GM12878 (cell line): ENCODE measurements around the gene CAP2. TPM values are rescaled to one million over a fixed set of nuclear protein-coding genes. Genes with fewer than 3 reads are reported as not detected.

Experiments used
- ATAC-seq: fragments of 200-7000 bp; cut with Tn5 transposase; 3 replicates; pipeline ENCODE4 v1.9.1; 2020; ENCODE audit warnings: mild to moderate bottlenecking, moderate library complexity
- BruUV-seq: library from RNA; stranded (reverse); fragments of 400-500 nt; replicated peaks from 2 replicates; lab custom pipeline; 2021; lab: Mats Ljungman, UMichigan
- CTCF ChIA-PET: fragments of 300-600 bp; sonication (Branson Sonifier 250); formaldehyde crosslinking; extraction: SDS; loops from one replicate; lab custom pipeline; 2021; ENCODE audit warnings: inconsistent platforms; lab: Yijun Ruan, JAX
- POLR2A ChIA-PET: fragments of 350-600 bp; formaldehyde crosslinking; extraction: SDS; loops from one replicate; lab custom pipeline; 2021; ENCODE audit warnings: inconsistent platforms; lab: Charles Lee
- RAD21 ChIA-PET: fragments of 300-600 bp; sonication (Branson Sonifier 250); formaldehyde crosslinking; loops from one replicate; lab custom pipeline; 2023; ENCODE audit warnings: antibody characterized with exemption; ENCODE audit not compliant: unreplicated experiment; lab: Charles Lee
- SMC1A ChIA-PET: fragments of 300-600 bp; sonication (Branson Sonifier 250); formaldehyde crosslinking; loops from one replicate; lab custom pipeline; 2023; ENCODE audit not compliant: unreplicated experiment, uncharacterized antibody; lab: Charles Lee
- DNase-seq: peaks from one replicate; pipeline ENCODE4 v3.0.0-alpha.2; 2011; ENCODE audit warnings: low read depth, low spot score
- FAIRE-seq: peaks from 3 replicates; lab custom pipeline; 2011; peaks lifted over from hg19 to GRCh38; lab: Jason Lieb, UNC
- H2AFZ ChIP-seq: 2 replicates; pipeline ENCODE4 v1.6.0; 2011; ENCODE audit warnings: low read depth, low read length, control low read depth; ENCODE audit not compliant: control insufficient read depth
- H3K27ac ChIP-seq: 2 replicates; pipeline ENCODE4 v1.5.1; 2011; ENCODE audit warnings: control low read depth; ENCODE audit not compliant: control insufficient read depth, insufficient read depth
- H3K27me3 ChIP-seq, 2 experiments: replicated peaks in 1 of 2; 2 replicates each; pipeline versions ENCODE4 v1.6.0 to v1.6.1; 2011; ENCODE audit warnings: low read length in 1 of 2; ENCODE audit not compliant: control insufficient read depth in 2 of 2, insufficient read depth in 2 of 2
- H3K36me3 ChIP-seq, 2 experiments: 2 replicates each; pipeline ENCODE4 v1.5.1; 2011; ENCODE audit warnings: low read length in 1 of 2; ENCODE audit not compliant: control insufficient read depth in 2 of 2, insufficient read depth in 2 of 2
- H3K4me1 ChIP-seq: 2 replicates; pipeline ENCODE4 v1.6.1; 2011; ENCODE audit warnings: mild to moderate bottlenecking, low read length, moderate library complexity, mixed read lengths; ENCODE audit not compliant: control insufficient read depth, insufficient read depth
- H3K4me2 ChIP-seq: 2 replicates; pipeline ENCODE4 v1.6.0; 2011; ENCODE audit warnings: control low read depth; ENCODE audit not compliant: control insufficient read depth, insufficient read depth
- H3K4me3 ChIP-seq: fragments of 200-600 bp; sonication (generic); 2 replicates; pipeline ENCODE4 v1.5.1; 2016
- H3K79me2 ChIP-seq: 2 replicates; pipeline ENCODE4 v1.6.0; 2011; ENCODE audit warnings: low read length; ENCODE audit not compliant: control insufficient read depth, insufficient read depth
- H3K9ac ChIP-seq: 2 replicates; pipeline ENCODE4 v1.8.0; 2011; ENCODE audit warnings: low read length, control low read depth, mixed read lengths; ENCODE audit not compliant: control insufficient read depth, insufficient read depth
- H3K9me3 ChIP-seq: replicated peaks from 3 replicates; pipeline ENCODE4 v1.5.1; 2011; ENCODE audit warnings: mild to moderate bottlenecking, low read length; ENCODE audit not compliant: control insufficient read depth, insufficient read depth
- H4K20me1 ChIP-seq: 2 replicates; pipeline ENCODE4 v1.6.0; 2011; ENCODE audit not compliant: control insufficient read depth, insufficient read depth
- BCLAF1 ChIP-seq: fragments of 450-650 bp; IDR thresholded peaks from 2 replicates; pipeline ENCODE4 v1.6.1; 2017; ENCODE audit warnings: antibody characterized with exemption, mild to moderate bottlenecking, moderate library complexity
- CREB1 ChIP-seq: IDR thresholded peaks from 2 replicates; pipeline ENCODE4 v1.6.1; 2012; ENCODE audit warnings: low read depth, mild to moderate bottlenecking, inconsistent platforms
- DPF2 ChIP-seq: fragments of 450-650 bp; IDR thresholded peaks from 2 replicates; pipeline ENCODE4 v1.6.1; 2017; ENCODE audit warnings: mild to moderate bottlenecking
- EED ChIP-seq: sonication (generic); IDR thresholded peaks from 2 replicates; pipeline ENCODE4 v1.6.1; 2016; ENCODE audit warnings: antibody characterized with exemption, low read depth
- ELK1 ChIP-seq: IDR thresholded peaks from 2 replicates; pipeline ENCODE4 v1.6.1; 2012; ENCODE audit warnings: low read depth, low read length, improper control_type of control experiment
- HDGF ChIP-seq: fragments of 450-650 bp; IDR thresholded peaks from 2 replicates; pipeline ENCODE4 v1.6.1; 2016; ENCODE audit warnings: antibody characterized with exemption
- HSF1 ChIP-seq: fragments of 150-350 bp; IDR thresholded peaks from 2 replicates; pipeline ENCODE4 v1.6.1; 2014; ENCODE audit warnings: mild to moderate bottlenecking, low read depth, low read length
- JUNB ChIP-seq: IDR thresholded peaks from 2 replicates; pipeline ENCODE4 v1.6.1; 2016; ENCODE audit warnings: antibody characterized with exemption, mild to moderate bottlenecking
- MEF2B ChIP-seq: fragments of 450-650 bp; IDR thresholded peaks from 2 replicates; pipeline ENCODE4 v1.6.1; 2018; ENCODE audit warnings: mild to moderate bottlenecking, moderate library complexity; ENCODE audit not compliant: partially characterized antibody, poor library complexity, severe bottlenecking
- MXI1 ChIP-seq: fragments of 150-350 bp; IDR thresholded peaks from 2 replicates; pipeline ENCODE4 v1.6.1; 2011; ENCODE audit warnings: low read depth, mild to moderate bottlenecking, inconsistent platforms, low read length, improper control_type of control experiment
- POLR2A ChIP-seq: IDR thresholded peaks from 2 replicates; pipeline ENCODE4 v1.6.1; 2011; ENCODE audit warnings: low read depth, mild to moderate bottlenecking, low read length
- RAD21 ChIP-seq: IDR thresholded peaks from 2 replicates; pipeline ENCODE4 v1.6.1; 2011; ENCODE audit warnings: mild to moderate bottlenecking, low read depth, low read length, moderate library complexity; ENCODE audit not compliant: insufficient read depth
- RCOR1 ChIP-seq: conservative IDR thresholded peaks from 2 replicates; pipeline ENCODE4 v1.6.1; 2012; ENCODE audit warnings: low read depth, low read length, improper control_type of control experiment
- SREBF2 ChIP-seq: IDR thresholded peaks from 2 replicates; pipeline ENCODE4 v1.6.1; 2012; ENCODE audit warnings: mild to moderate bottlenecking, low read length
- STAT1 ChIP-seq: fragments of 450-650 bp; conservative IDR thresholded peaks from 2 replicates; pipeline ENCODE4 v1.6.1; 2014; ENCODE audit warnings: antibody characterized with exemption, mild to moderate bottlenecking
- TCF7 ChIP-seq: IDR thresholded peaks from 2 replicates; pipeline ENCODE4 v1.6.1; 2014; ENCODE audit warnings: antibody characterized with exemption, borderline replicate concordance
- ZBTB33 ChIP-seq: fragments of 450-650 bp; IDR thresholded peaks from 2 replicates; pipeline ENCODE4 v1.6.1; 2017; ENCODE audit warnings: mild to moderate bottlenecking
- ZNF622 ChIP-seq: fragments of 450-650 bp; IDR thresholded peaks from 2 replicates; pipeline ENCODE4 v1.6.1; 2017; ENCODE audit warnings: mild to moderate bottlenecking, inconsistent platforms
- in situ Hi-C: fragments of 300-500 bp; cut with MboI; formaldehyde crosslinking; loops from 9 replicates; pipeline ENCODE4 v1.14.3; 2018; ENCODE audit warnings: mixed read lengths
- intact Hi-C: fragments of 100-400 bp; cut with micrococcal nuclease; formaldehyde crosslinking; loops from one replicate; pipeline ENCODE4 v1.14.2; 2022; ENCODE audit not compliant: unreplicated experiment
- polyA plus RNA-seq, 11 experiments: library from polyadenylated mRNA; depleted of rRNA in 4 of 11; unstranded in 6 of 11; stranded (reverse) in 5 of 11; fragments of >200 nt; fragmentation: Nextera tagmentation in 4 of 11; fragmentation: Illumina TruSeq in 1 of 11; extraction: Ambion mirVana in 4 of 11; extraction: Trizol in 1 of 11; gene quantifications; 1 replicate in 1 of 11; 2 replicates in 10 of 11; pipeline versions ENCODE4 v1.2.1 to v1.2.3, GENCODE V29; 2011 to 2016; ENCODE audit warnings: inconsistent platforms in 2 of 11, missing spikeins in 2 of 11, low read depth in 1 of 11
- total RNA-seq, 4 experiments: library from RNA; depleted of rRNA in 3 of 4; stranded (reverse); fragments of >200 nt in 3 of 4; fragmentation: Illumina TruSeq in 1 of 4; extraction: Trizol in 1 of 4; gene quantifications; 2 replicates each; pipeline versions ENCODE4 v1.2.1 to v1.2.3, GENCODE V29; 2013 to 2021

Gene CAP2
- total and polyA plus RNA-seq, 10 of the 15 experiments (the other 5 are each of a cell fraction or from before 2014, with no cell fraction given) = 0.10 to 2.0 (median 0.15) TPM; not detected in 7

GRCh38 chr6:17416806-17417205 lies 23.4 kb downstream of the CAP2 start:
- BruUV-seq = no TSS peak
- no peaks in the 10 kb centered on the region for H3K27me3 ChIP-seq
- ATAC-seq = no peak
- H2AFZ ChIP-seq = no peak overlapping the region
- FAIRE-seq = no peak
- H3K9me3 ChIP-seq = no peaks in the 10 kb centered on the region
- H3K9ac ChIP-seq = no peak overlapping the region
- H3K4me2 ChIP-seq = no peak overlapping the region
- H3K4me3 ChIP-seq = no peak overlapping the region
- ChIA-PET RAD21 (interaction anchor here (1.8 kb wide), 1 partner anchor 10 kb away, joined by 4 read pairs; no protein-coding TSS in a partner anchor), POLR2A (no interaction called here), CTCF (interaction anchor here (1.7 to 3.4 kb wide), 2 partner anchors 12 to 23 kb away, joined by 4 to 18 read pairs; partner anchors contain the start of gene CAP2), SMC1A (interaction anchor here (0.8 to 7.6 kb wide), 3 partner anchors 8 to 31 kb away, joined by 3 to 46 read pairs (median 3); no protein-coding TSS in a partner anchor)
- intact Hi-C loops = no loop called here
- H3K79me2 ChIP-seq = no peaks in the 10 kb centered on the region
- no peaks in the 10 kb centered on the region for H4K20me1 ChIP-seq
- TF ChIP-seq MXI1 (no peak), ELK1 (no peak), EED (no peak), RAD21 (no peak), MEF2B (no peak), HDGF (no peak), DPF2 (no peak), JUNB (no peak), STAT1 (no peak), ZNF622 (no peak), RCOR1 (no peak), CREB1 (no peak), BCLAF1 (no peak), POLR2A (no peak), TCF7 (no peak), ZBTB33 (no peak), SREBF2 (no peak), HSF1 (no peak)
- H3K27ac ChIP-seq = no peak overlapping the region
- H3K4me1 ChIP-seq = no peaks in the 10 kb centered on the region
- in situ Hi-C loops = no loop called here
- no peaks in the 10 kb centered on the region for H3K36me3 ChIP-seq
- DNase-seq = no peak
